ENCODE measurements around the gene PEA15. TPM values are rescaled to one million over a fixed set of nuclear protein-coding genes. Genes with fewer than 3 reads are reported as not detected.

Gene PEA15
- total RNA-seq, 1 donor from 2014 or later, result 133 TPM

- DNase-seq (ENCODE audit: low spot score), result no peak
These were observed 25.8 kb upstream of the PEA15 start for GRCh38 chr1:160179336-160179735.

GRCh38 chr1:160186246-160186645 is 18.9 kb upstream of the PEA15 start:
- DNase-seq (ENCODE audit: low spot score), result no peak

GRCh38 chr1:160186729-160187128 is 18.5 kb upstream of the PEA15 start:
- DNase-seq (ENCODE audit: low spot score), result no peak

GRCh38 chr1:160187407-160187806 is 17.8 kb upstream of the PEA15 start:
- DNase-seq (ENCODE audit: low spot score), result no peak

GRCh38 chr1:160188341-160188740 is 16.8 kb upstream of the PEA15 start:
- no peak for DNase-seq (ENCODE audit: low spot score)

- DNase-seq (ENCODE audit: low spot score), result no peak
These were observed 15.2 kb upstream of the PEA15 start, which contains the start of gene CASQ1 for GRCh38 chr1:160189649-160190625. Gene CASQ1, plus strand, starts transcription at chr1:160190575. Its CDS starts 177 bp downstream, at chr1:160190752.

- DNase-seq (ENCODE audit: low spot score), result no peak
These were observed 13.4 kb upstream of the PEA15 start for GRCh38 chr1:160191756-160192155.

- no peak for DNase-seq (ENCODE audit: low spot score)
These were observed 12.9 kb upstream of the PEA15 start for GRCh38 chr1:160192234-160192633.

GRCh38 chr1:160193091-160193819 is 11.9 kb upstream of the PEA15 start:
- DNase-seq (ENCODE audit: low spot score), result peak; percentile 92

GRCh38 chr1:160193832-160194736 is 11.1 kb upstream of the PEA15 start:
- DNase-seq (ENCODE audit: low spot score), result no peak

- no peak for DNase-seq (ENCODE audit: low spot score)
These were observed 10.5 kb upstream of the PEA15 start for GRCh38 chr1:160194737-160195059.

- no peak for DNase-seq (ENCODE audit: low spot score)
These were observed 9.0 kb upstream of the PEA15 start for GRCh38 chr1:160196143-160196542.

- no peak for DNase-seq (ENCODE audit: low spot score)
These were observed 8.0 kb upstream of the PEA15 start for GRCh38 chr1:160197231-160197630.

GRCh38 chr1:160200786-160201185 is 4.4 kb upstream of the PEA15 start:
- no peak for DNase-seq (ENCODE audit: low spot score)

GRCh38 chr1:160204526-160205241 is 500 bp upstream of the PEA15 start:
- no peak for DNase-seq (ENCODE audit: low spot score)

GRCh38 chr1:160206036-160206389 is 829 bp downstream of the PEA15 start:
- DNase-seq (ENCODE audit: low spot score), result peak; percentile 52

- DNase-seq (ENCODE audit: low spot score), result no peak
These were observed 1.4 kb downstream of the PEA15 start for GRCh38 chr1:160206421-160207117.

GRCh38 chr1:160207118-160207650 is 2.0 kb downstream of the PEA15 start:
- no peak for DNase-seq (ENCODE audit: low spot score)

- no peak for DNase-seq (ENCODE audit: low spot score)
These were observed 2.8 kb downstream of the PEA15 start for GRCh38 chr1:160207771-160208556.
